Right lobe of liver (tissue), 4 donors: Measurements from ENCODE around the gene CMTM7.

Experiments
- CTCF ChIP-seq, 4 donors: fragments of 200-600 bp in 3 of 4; fragments of 450-650 bp in 1 of 4; IDR thresholded peaks; one replicate each; pipeline versions ENCODE4 v1.5.1 to v1.8.0; 2016 to 2022; ENCODE audit warnings: antibody characterized with exemption in 4 of 4, mild to moderate bottlenecking in 2 of 4
- POLR2A ChIP-seq: fragments of 450-650 bp; IDR thresholded peaks from one replicate; pipeline ENCODE4 v1.6.1; 2017; ENCODE audit warnings: antibody characterized with exemption, mild to moderate bottlenecking
- donor health status: DM: no; HTN: no; CAD: no.
- donor health status: DM: no; HTN: no; CAD: no.
- donor health status: DM: no; HTN: yes; CAD: no.

- TF ChIP-seq CTCF (IDR thresholded peaks at IDR 0.05) (no peak), POLR2A (no peak)
These were observed 42.6 kb downstream of the CMTM7 start for GRCh38 chr3:32434206-32434605.
